HG02981 (cell line): ENCODE data around the gene GJA1.
"Not testable (repeated sequence)": the region's sequence is repeated elsewhere in the genome, so short reads cannot be mapped to it uniquely, and the experiment has no call there.

ENCODE experiments used
- ATAC-seq: cut with Tn5 transposase; IDR thresholded peaks from one replicate; pipeline ENCODE4 v1.9.1; 2021; ENCODE audit warnings: mild to moderate bottlenecking, moderate library complexity; ENCODE audit not compliant: unreplicated experiment

The GJA1 gene

GRCh38 chr6:121436960-121437850 lies 1.8 kb downstream of the GJA1 start:
- ATAC-seq = no peak

GRCh38 chr6:121437851-121438651 lies 2.6 kb downstream of the GJA1 start:
- ATAC-seq = no peak

DNA sequence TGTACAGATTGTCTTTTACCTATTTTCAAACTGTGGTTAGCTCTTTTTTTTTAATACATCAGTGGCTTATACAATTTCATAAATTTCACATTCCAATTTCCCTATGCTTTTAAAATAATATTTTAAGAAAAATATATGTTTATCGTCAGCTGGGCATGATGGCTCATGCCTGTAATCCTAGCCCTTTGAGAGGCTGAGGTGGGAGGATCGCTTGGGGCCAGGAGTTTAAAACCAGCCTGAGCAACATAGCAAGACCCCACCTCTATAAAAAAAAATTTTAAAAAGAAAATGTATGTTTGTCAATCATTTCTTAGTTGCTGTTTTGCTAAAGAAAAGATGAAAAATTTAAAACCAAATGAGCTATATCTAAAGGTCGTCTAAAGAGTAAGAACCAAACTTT lies 3.4 kb downstream of the GJA1 start:
- no peak for ATAC-seq

GRCh38 chr6:121439475-121439874 lies 4.0 kb downstream of the GJA1 start:
- no peak for ATAC-seq

GRCh38 chr6:121439926-121440325 lies 4.5 kb downstream of the GJA1 start:
- no peak for ATAC-seq

DNA sequence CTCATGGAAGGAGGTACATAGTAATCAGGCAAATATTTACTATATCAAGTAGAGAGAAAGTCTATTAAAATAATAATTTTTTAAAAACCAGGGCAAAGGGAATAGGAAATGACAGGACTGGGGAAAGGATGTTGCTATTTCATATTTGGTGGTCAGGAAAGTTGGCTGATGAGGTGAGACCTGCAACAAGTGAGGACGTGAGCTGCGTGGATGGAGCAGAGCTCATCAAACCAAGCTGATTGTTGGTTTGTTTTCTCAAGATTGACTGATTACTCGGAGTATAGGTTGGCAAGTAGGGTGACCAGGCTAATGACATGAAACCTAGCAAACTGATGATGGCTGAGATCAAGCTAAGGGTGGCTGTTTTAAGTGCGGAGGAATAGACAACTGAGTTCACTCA lies 6.0 kb downstream of the GJA1 start:
- no peak for ATAC-seq

DNA sequence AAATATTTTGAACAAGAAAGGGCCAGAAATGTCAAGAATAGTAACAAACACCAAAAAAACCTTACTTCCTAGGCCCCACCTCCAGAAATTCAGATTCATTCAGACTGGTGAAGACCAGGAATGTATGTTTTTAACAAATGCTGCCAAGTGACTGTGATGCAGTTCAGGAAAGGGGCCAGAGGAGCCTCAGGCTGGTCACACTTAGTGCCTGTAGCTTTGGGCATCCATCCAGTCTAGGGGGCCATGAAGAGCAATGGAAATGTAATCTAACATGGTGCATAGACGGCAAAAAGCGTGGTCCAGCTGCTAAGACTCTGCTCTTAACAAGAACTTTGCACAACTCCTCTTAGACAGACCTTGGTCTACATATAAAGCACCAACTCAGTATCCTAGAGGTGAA lies 7.1 kb downstream of the GJA1 start:
- ATAC-seq = no peak

GRCh38 chr6:121443971-121444541 lies 8.6 kb downstream of the GJA1 start:
- no peak for ATAC-seq

- not testable (repeated sequence) for ATAC-seq
Observed at GRCh38 chr6:121446705-121447104, 11.3 kb downstream of the GJA1 start.

- not testable (repeated sequence) for ATAC-seq
Observed at GRCh38 chr6:121447746-121448145, 12.3 kb downstream of the GJA1 start.

DNA sequence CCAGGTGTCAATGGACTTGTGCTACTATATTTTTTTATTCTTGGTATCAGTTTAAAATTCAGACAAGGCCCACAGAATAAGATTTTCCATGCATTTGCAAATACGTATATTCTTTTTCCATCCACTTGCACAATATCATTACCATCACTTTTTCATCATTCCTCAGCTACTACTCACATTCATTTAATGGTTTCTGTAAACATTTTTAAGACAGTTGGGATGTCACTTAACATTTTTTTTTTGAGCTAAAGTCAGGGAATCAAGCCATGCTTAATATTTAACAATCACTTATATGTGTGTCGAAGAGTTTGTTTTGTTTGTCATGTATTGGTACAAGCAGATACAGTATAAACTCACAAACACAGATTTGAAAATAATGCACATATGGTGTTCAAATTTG lies 13.1 kb downstream of the GJA1 start:
- not testable (repeated sequence) for ATAC-seq

GRCh38 chr6:121449331-121449730 lies 13.9 kb downstream of the GJA1 start:
- no peak for ATAC-seq

- no peak for ATAC-seq
Observed at GRCh38 chr6:121450242-121450641, 14.8 kb downstream of the GJA1 start.

DNA sequence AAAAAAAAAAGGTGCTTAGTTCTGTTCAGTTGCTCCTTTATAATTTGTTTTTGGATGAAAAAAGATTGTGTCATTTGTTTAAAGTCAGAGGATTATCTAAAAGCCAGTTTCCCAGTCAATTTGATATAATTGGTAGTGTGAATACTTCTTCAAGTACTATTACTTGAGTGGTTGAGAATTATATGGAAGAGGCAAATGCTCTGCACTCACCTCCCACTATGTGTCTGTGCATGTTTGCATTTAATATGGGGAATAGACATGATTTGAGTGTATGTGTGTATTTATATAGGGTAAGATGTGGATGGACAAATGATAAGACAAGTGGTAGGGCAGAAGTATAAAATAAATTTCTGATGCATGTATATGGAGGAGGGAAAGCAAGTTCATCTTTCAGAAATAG lies 15.8 kb downstream of the GJA1 start:
- ATAC-seq = no peak

DNA sequence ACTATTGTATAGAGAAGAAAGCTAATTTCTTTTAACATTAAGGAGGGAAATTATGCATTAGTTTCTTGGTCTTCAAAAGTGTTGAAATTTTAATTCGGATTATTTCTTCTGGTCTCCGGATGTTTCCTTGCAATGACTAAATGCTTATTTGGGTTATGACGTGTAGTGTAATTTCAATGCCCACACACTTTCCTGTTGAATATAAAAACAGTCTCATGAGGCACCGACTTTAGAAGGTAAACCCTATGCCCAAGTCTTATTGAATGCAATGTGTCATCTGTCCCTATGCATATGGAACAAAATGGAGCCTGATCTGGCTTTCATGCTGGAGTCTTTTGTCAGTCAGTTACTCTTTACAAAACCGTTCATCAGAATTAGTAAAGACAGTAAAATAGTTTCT lies 17.7 kb downstream of the GJA1 start:
- ATAC-seq = no peak

DNA sequence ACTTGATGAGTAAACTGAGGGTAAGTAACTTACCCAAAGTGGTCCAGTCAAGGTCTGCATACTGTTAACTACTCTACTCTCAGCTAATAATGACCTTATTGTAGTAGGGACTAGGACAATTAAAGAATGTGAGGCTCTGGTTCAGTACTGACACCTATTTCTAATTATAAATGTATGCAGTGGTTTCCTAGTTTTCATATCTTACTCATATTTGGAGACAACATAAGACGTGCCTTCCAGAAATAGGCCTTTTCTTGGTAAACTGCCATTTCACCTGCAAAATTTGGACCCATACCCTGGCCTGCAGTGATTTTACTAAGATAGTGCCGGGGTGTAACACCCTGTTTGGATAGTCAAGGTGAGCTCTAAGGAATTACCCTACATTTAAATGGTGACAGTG lies 24.7 kb downstream of the GJA1 start:
- no peak for ATAC-seq

- no peak for ATAC-seq
Observed at GRCh38 chr6:121463087-121463486, 27.6 kb downstream of the GJA1 start.

GRCh38 chr6:121465101-121465500 lies 29.7 kb downstream of the GJA1 start:
- no peak for ATAC-seq

- ATAC-seq = no peak
Observed at GRCh38 chr6:121479486-121480098, 44.1 kb downstream of the GJA1 start.

DNA sequence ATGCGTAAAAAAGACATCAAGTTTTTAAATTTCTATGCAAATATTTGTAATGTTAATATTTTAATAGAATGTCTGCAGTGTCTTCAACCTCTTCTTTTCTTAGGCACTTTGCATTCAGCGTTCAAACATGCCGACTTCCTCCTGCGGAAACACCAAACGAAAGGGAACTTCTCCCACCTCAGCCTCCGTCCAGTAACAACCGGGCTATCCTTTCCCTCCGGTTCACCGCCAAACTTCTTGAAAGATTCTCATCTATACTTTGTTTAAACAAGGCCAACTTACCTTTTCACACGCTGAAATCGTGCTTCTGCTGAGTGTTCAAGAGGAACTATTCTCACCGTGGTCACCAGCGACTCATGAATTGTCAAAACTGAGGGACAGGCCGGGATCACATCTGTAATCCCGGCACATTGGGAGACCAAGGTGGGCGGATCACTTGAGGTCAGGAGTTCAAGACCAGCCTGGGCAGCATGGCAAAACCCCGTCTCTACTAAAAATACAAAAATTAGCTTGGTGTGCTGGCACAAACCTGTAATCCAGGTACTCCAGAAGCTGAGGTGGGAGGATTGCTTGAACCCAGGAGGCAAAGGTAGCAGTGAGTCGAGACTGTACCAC lies 44.8 kb downstream of the GJA1 start:
- no peak for ATAC-seq
